Brain pericyte (primary cell): ENCODE results near the gene ENTPD6.

ENCODE experiments used
- DNase-seq: peaks from one replicate; pipeline ENCODE4 v3.0.0-alpha.2; 2012; ENCODE audit warnings: low read depth, low spot score

Gene ENTPD6

GRCh38 chr20:25275813-25276532 is 80.5 kb downstream of the ENTPD6 start:
- no peak for DNase-seq
